Parietal lobe (tissue), 1 donor: ENCODE results near the gene FMO5. TPM values are rescaled to one million over a fixed set of nuclear protein-coding genes. Genes with fewer than 3 reads are reported as not detected.

Experiments
- total RNA-seq: library from RNA; depleted of rRNA; stranded (reverse); fragments of >200 nt; gene quantifications from one replicate; pipeline ENCODE4 v1.2.3, GENCODE V29; 2014

The FMO5 gene
- 0.63 TPM for total RNA-seq

GRCh38 chr1:147225193-147225730 lies at the start of gene FMO5:
Gene FMO5, minus strand, starts transcription at chr1:147225339. Its CDS starts 310 bp downstream, at chr1:147225029.

GRCh38 chr1:147242449-147243227 lies 17.5 kb upstream of the FMO5 start, which contains the start of gene CHD1L:
Gene CHD1L, plus strand, starts transcription at chr1:147242684. Its CDS starts 20 bp downstream, at chr1:147242704.

GRCh38 chr1:147172168-147173016 lies 52.7 kb downstream of the FMO5 start, which contains the start of gene PRKAB2:
Gene PRKAB2, minus strand, starts transcription at chr1:147172470. Its CDS starts 326 bp downstream, at chr1:147172144.

Other genes starting within 250 kb of the FMO5 start
- gene PRKAB2, start 52.9 kb downstream of the FMO5 start, total RNA-seq = 48.5 TPM
- 12.5 TPM for gene CHD1L, start 17.3 kb upstream of the FMO5 start, total RNA-seq